Stimulated activated CD8-positive, alpha-beta memory T cell treated with anti-CD3 and anti-CD28 coated beads, Interleukin-2, amount 100 ng/mL, for 48 hours (primary cell): Measurements from ENCODE around the gene ZNHIT3.
A peak's percentile ranks its signal among the peaks of the same experiment; 100 is the strongest.
"Not testable (repeated sequence)": the region's sequence is repeated elsewhere in the genome, so short reads cannot be mapped to it uniquely, and the experiment has no call there.

ENCODE experiments used
- DNase-seq, 2 donors: peaks; one replicate each; pipeline ENCODE4 v3.0.0-alpha.2; 2020; ENCODE audit warnings: low read depth in 2 of 2

ZNHIT3 gene

GRCh38 chr17:36486204-36487194, at the start of gene ZNHIT3:
TSS of gene ZNHIT3 (plus strand) at chr17:36486681. CDS start at chr17:36486700, 19 bp downstream.
- peak; percentile 80 to 87 for DNase-seq

GRCh38 chr17:36441792-36442191, 44.7 kb upstream of the ZNHIT3 start:
- DNase-seq = not testable (repeated sequence)

GRCh38 chr17:36443777-36444176, 42.7 kb upstream of the ZNHIT3 start:
- DNase-seq = no peak

GRCh38 chr17:36449997-36450396, 36.5 kb upstream of the ZNHIT3 start:
- not testable (repeated sequence) for DNase-seq

- DNase-seq = not testable (repeated sequence)
Observed at GRCh38 chr17:36452888-36453287, 33.6 kb upstream of the ZNHIT3 start.

- DNase-seq = not testable (repeated sequence)
Observed at GRCh38 chr17:36457701-36458100, 28.8 kb upstream of the ZNHIT3 start.

GRCh38 chr17:36459045-36459444, 27.4 kb upstream of the ZNHIT3 start:
- no peak for DNase-seq

GRCh38 chr17:36459601-36460000, 26.9 kb upstream of the ZNHIT3 start:
- DNase-seq = no peak

- DNase-seq = no peak
Observed at GRCh38 chr17:36460265-36460937, 26.1 kb upstream of the ZNHIT3 start.

GRCh38 chr17:36461330-36462110, 25.0 kb upstream of the ZNHIT3 start:
- DNase-seq = no peak

- DNase-seq = peak; percentile 51 to 57
Observed at GRCh38 chr17:36463916-36464764, 22.3 kb upstream of the ZNHIT3 start.

GRCh38 chr17:36464765-36465088, 21.8 kb upstream of the ZNHIT3 start:
- no peak for DNase-seq

- DNase-seq = no peak
Observed at GRCh38 chr17:36468903-36469635, 17.4 kb upstream of the ZNHIT3 start.

- no peak for DNase-seq
Observed at GRCh38 chr17:36469733-36470132, 16.7 kb upstream of the ZNHIT3 start.

GRCh38 chr17:36470499-36470898, 16.0 kb upstream of the ZNHIT3 start:
- no peak for DNase-seq

- no peak for DNase-seq
Observed at GRCh38 chr17:36474571-36474970, 11.9 kb upstream of the ZNHIT3 start.

- DNase-seq = no peak
Observed at GRCh38 chr17:36475346-36475970, 11.0 kb upstream of the ZNHIT3 start.

- no peak for DNase-seq
Observed at GRCh38 chr17:36481829-36482228, 4.7 kb upstream of the ZNHIT3 start.

- DNase-seq = peak; percentile 78 to 80
Observed at GRCh38 chr17:36482611-36483504, 3.6 kb upstream of the ZNHIT3 start.
